ENCODE results near the gene ELK3. TPM values are rescaled to one million over a fixed set of nuclear protein-coding genes. Genes with fewer than 3 reads are reported as not detected.
A peak's percentile ranks its signal among the peaks of the same experiment; 100 is the strongest.

ELK3 gene
- total RNA-seq, 1 donor from 2014 or later, result 60.8 TPM

GRCh38 chr12:96208346-96208745 lies 14.2 kb downstream of the ELK3 start:
- intact Hi-C loops (cut with micrococcal nuclease), result loop anchor here (1.0 kb wide), 1 partner anchor 12 kb away; no protein-coding TSS in a partner anchor
- H3K27me3 Mint-ChIP-seq, result no peaks in the 10 kb centered on the region
- peak overlapping the region; percentile 64 for H3K4me3 Mint-ChIP-seq
- H3K36me3 Mint-ChIP-seq (ENCODE audit: low read depth), result peaks cover under 1% of the 10 kb centered on the region
- H3K27ac Mint-ChIP-seq, result peak overlapping the region; percentile 82
- DNase-seq (no peak), ATAC-seq (ENCODE audit: low read depth) (no peak)
- TF ChIP-seq, protein P1, sequence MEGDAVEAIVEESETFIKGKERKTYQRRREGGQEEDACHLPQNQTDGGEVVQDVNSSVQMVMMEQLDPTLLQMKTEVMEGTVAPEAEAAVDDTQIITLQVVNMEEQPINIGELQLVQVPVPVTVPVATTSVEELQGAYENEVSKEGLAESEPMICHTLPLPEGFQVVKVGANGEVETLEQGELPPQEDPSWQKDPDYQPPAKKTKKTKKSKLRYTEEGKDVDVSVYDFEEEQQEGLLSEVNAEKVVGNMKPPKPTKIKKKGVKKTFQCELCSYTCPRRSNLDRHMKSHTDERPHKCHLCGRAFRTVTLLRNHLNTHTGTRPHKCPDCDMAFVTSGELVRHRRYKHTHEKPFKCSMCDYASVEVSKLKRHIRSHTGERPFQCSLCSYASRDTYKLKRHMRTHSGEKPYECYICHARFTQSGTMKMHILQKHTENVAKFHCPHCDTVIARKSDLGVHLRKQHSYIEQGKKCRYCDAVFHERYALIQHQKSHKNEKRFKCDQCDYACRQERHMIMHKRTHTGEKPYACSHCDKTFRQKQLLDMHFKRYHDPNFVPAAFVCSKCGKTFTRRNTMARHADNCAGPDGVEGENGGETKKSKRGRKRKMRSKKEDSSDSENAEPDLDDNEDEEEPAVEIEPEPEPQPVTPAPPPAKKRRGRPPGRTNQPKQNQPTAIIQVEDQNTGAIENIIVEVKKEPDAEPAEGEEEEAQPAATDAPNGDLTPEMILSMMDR (IDR thresholded peaks at IDR 0.05), result no peak
- CTCF ChIA-PET, result interaction anchor here (1.0 to 1.9 kb wide), 2 partner anchors 10 to 142 kb away, joined by 4 read pairs; no protein-coding TSS in a partner anchor
- POLR2A ChIA-PET, result interaction anchor here (1.1 to 10.0 kb wide), 2 partner anchors 10 to 141 kb away, joined by 3 to 174 read pairs; no protein-coding TSS in a partner anchor
- H3K9me3 Mint-ChIP-seq, result no peaks in the 10 kb centered on the region
- peaks cover 99% of the 10 kb centered on the region for H3K4me1 Mint-ChIP-seq

GRCh38 chr12:96208801-96209549 lies 14.8 kb downstream of the ELK3 start:
- ChIA-PET CTCF (interaction anchor here (0.7 to 9.5 kb wide), 4 partner anchors 10 to 308 kb away, joined by 4 to 77 read pairs (median 4); no protein-coding TSS in a partner anchor), POLR2A (interaction anchor here (0.7 to 10.0 kb wide), 5 partner anchors 11 to 190 kb away, joined by 3 to 174 read pairs (median 4); partner anchors contain the start of gene CDK17)
- peaks cover 2% of the 10 kb centered on the region for H3K36me3 Mint-ChIP-seq (ENCODE audit: low read depth)
- peak; percentile 81 for ATAC-seq (ENCODE audit: low read depth)
- H3K27me3 Mint-ChIP-seq, result no peaks in the 10 kb centered on the region
- DNase-seq, result peak; percentile 54
- TF ChIP-seq, protein P1 (IDR thresholded peaks at IDR 0.05), result no peak
- H3K27ac Mint-ChIP-seq, result peak overlapping the region; percentile 82
- H3K4me3 Mint-ChIP-seq, result peak overlapping the region; percentile 64
- no peaks in the 10 kb centered on the region for H3K9me3 Mint-ChIP-seq
- peaks cover 99% of the 10 kb centered on the region for H3K4me1 Mint-ChIP-seq
- intact Hi-C loops (cut with micrococcal nuclease), result loop anchor here (1.0 kb wide), 1 partner anchor 13 kb away; no protein-coding TSS in a partner anchor

- Mint-ChIP-seq H3K27ac (peak overlapping the region; percentile 82), H3K4me1 (peaks cover 97% of the 10 kb centered on the region)
Measured at GRCh38 chr12:96210376-96211055, 16.3 kb downstream of the ELK3 start.

GRCh38 chr12:96211988-96212387 lies 17.8 kb downstream of the ELK3 start:
- DNase-seq, result no peak
- Mint-ChIP-seq H3K36me3 (ENCODE audit: low read depth) (peaks cover 18% of the 10 kb centered on the region), H3K27ac (peak overlapping the region; percentile 38), H3K9me3 (no peaks in the 10 kb centered on the region), H3K4me1 (peaks cover 87% of the 10 kb centered on the region), H3K4me3 (peak overlapping the region; percentile 57), H3K27me3 (no peaks in the 10 kb centered on the region)
- ChIA-PET POLR2A (interaction anchor here (0.6 to 10.0 kb wide), 5 partner anchors 9 to 187 kb away, joined by 3 to 174 read pairs (median 12); partner anchors contain the start of gene CDK17), CTCF (interaction anchor here (0.9 to 9.5 kb wide), 5 partner anchors 16 to 305 kb away, joined by 3 to 77 read pairs (median 3); partner anchors contain the start of gene LTA4H)
- intact Hi-C loops (cut with micrococcal nuclease), result no loop called here
- TF ChIP-seq, protein P1 (IDR thresholded peaks at IDR 0.05), result no peak
- no peak for ATAC-seq (ENCODE audit: low read depth)

More at GRCh38 chr12:96210376-96211055, 16.3 kb downstream of the ELK3 start:
- ATAC-seq (ENCODE audit: low read depth), result no peak
- DNase-seq, result peak; percentile 28
- CTCF ChIA-PET, result interaction anchor here (0.6 to 9.5 kb wide), 4 partner anchors 78 to 307 kb away, joined by 3 to 77 read pairs (median 4); partner anchors contain the start of gene CFAP54
- Mint-ChIP-seq H3K27me3 (no peaks in the 10 kb centered on the region), H3K9me3 (no peaks in the 10 kb centered on the region), H3K36me3 (ENCODE audit: low read depth) (peaks cover 9% of the 10 kb centered on the region), H3K4me3 (peak overlapping the region; percentile 75)
- intact Hi-C loops (cut with micrococcal nuclease), result no loop called here
- POLR2A ChIA-PET, result interaction anchor here (0.6 to 10.0 kb wide), 6 partner anchors 12 to 190 kb away, joined by 3 to 174 read pairs (median 8); partner anchors contain the start of gene CDK17
- TF ChIP-seq, protein P1 (IDR thresholded peaks at IDR 0.05), result no peak

All from activated B cell treated with CpG ODN at 0.5 μM for 24 hours (primary cell).